Measurements from ENCODE around the gene ITPR2.

ITPR2 gene

DNA sequence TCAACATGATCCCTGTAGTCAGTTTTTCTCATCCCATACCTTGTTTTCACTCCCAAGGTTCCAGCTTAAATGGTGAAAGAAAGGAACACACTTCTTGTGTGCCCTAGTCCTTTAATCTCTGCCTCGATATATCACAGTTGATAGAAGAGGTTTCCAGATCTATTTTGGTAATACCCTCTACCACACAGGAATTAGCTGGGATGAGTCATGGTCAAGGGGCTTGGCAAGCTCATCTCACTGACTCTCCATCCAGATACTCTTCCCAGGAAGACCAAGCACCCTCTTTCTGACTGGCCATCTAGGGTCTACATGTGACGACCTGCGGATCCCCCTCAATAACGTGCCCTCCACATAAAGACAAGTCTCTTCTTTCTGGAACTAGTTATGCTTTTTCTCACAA lies 277.9 kb downstream of the ITPR2 start:
- TF ChIP-seq, protein P1, sequence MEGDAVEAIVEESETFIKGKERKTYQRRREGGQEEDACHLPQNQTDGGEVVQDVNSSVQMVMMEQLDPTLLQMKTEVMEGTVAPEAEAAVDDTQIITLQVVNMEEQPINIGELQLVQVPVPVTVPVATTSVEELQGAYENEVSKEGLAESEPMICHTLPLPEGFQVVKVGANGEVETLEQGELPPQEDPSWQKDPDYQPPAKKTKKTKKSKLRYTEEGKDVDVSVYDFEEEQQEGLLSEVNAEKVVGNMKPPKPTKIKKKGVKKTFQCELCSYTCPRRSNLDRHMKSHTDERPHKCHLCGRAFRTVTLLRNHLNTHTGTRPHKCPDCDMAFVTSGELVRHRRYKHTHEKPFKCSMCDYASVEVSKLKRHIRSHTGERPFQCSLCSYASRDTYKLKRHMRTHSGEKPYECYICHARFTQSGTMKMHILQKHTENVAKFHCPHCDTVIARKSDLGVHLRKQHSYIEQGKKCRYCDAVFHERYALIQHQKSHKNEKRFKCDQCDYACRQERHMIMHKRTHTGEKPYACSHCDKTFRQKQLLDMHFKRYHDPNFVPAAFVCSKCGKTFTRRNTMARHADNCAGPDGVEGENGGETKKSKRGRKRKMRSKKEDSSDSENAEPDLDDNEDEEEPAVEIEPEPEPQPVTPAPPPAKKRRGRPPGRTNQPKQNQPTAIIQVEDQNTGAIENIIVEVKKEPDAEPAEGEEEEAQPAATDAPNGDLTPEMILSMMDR (IDR thresholded peaks at IDR 0.05) = no peak

DNA sequence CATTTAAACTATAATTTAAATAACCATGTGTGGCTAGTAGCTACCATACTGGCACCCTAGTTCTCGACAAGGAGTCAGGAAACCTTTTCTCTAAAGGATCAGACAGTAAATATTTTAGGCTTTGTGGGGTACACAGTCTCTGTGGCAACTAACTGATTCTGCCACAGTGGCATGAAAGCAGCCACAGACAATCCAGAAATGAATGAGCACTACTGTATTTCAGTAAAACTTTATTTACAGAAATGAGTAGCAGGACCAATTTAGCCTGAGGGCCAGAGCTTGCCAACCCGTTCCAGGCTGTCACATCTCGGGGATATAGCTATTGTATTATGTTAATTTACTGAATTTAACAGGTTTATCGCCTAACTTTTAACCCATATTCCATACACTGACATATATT lies 278.7 kb downstream of the ITPR2 start:
- TF ChIP-seq, protein P1 (IDR thresholded peaks at IDR 0.05) = no peak

DNA sequence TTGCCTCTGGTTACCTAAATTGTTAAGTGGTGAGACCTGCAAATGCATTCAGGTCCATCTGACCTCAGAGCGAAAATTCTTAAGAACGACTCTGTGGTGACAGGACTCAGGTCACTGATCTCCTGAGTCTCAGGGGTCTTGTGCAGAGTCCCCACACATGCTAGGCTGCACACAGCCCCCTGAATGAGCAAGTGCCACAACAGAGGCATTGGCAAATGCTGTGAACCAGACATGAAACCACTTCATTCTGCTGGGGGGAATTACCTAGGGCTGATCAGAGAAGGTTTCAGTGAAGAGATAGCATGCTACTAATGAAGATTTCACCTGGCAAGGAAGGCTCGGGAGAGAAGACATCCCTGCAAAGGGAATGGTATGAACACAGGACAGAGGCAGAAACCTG lies 281.6 kb downstream of the ITPR2 start:
- TF ChIP-seq, protein P1 (IDR thresholded peaks at IDR 0.05) = no peak

DNA sequence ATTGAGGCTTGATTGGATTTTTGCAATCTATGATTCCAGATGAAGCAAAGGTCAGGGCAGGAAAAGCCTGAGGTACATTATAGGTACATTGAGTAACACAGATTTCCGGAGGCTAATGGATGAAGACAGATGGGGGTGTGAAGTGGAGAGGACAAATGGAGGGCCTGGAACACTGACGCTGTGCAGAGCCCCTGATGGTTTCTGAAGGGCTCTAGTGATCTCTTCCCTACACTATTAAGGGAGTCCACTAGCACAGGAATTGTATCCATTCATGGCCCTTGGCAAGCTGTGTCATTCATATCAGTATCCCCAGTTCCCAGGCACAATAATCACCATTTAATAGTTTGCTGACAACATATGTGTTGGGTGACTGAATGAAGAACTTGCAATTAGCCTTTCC lies 284.8 kb downstream of the ITPR2 start:
- TF ChIP-seq, protein P1 (IDR thresholded peaks at IDR 0.05) = no peak

DNA sequence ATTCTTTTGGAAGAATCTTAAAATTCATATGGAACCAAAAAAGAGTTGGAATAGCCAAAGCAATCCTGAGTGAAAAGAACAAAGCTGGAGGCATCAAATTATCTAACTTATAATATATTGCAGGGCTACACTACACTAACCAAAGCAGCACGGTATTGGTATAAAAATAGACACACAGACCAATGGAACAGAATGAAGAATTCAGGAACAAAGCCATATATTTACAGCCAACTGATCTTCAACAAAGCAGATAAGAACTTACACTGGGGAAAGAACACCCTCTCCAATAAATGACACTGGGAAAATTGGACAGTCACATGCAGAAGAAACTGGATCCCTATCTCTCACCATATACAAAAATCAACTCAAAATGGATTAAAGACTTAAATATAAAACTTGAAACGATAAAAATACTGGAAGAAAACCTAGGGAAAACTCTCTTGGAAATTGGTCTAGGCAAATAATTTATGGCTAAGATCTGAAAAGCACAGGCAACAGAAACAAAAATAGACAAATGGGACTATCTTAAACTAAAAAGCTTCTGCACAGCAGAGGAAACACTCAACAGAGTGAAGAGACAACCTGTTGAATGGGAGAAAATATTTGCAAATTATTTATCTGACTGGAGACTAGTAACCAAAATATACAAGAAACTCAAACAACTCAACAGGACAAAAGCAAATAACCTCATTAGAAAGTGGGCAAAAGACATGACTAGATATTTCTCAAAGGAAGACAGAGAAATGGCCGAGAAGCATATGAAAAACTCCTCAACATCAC lies 286.3 kb downstream of the ITPR2 start:
- TF ChIP-seq, protein P1 (IDR thresholded peaks at IDR 0.05) = no peak

DNA sequence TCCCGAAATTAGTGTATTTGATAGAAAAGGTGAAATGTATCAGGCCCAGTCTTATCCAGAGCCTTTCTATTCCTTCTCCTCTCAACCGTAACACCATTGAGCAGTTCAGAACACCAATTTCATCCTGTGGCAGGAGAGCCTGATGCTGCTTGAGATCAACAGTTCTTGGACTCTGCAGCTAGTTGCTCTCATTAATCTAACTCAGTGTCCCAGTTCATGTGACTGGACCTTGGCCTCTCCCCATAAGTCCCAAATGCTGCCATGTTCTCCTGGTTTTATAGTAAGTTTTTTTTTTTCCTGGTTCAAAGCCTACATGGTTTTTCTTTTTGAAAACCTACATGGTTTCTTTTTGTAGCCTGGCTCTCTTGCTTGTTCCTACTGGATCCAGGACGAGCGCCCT lies 293.9 kb downstream of the ITPR2 start:
- TF ChIP-seq, protein P1 (IDR thresholded peaks at IDR 0.05) = no peak

DNA sequence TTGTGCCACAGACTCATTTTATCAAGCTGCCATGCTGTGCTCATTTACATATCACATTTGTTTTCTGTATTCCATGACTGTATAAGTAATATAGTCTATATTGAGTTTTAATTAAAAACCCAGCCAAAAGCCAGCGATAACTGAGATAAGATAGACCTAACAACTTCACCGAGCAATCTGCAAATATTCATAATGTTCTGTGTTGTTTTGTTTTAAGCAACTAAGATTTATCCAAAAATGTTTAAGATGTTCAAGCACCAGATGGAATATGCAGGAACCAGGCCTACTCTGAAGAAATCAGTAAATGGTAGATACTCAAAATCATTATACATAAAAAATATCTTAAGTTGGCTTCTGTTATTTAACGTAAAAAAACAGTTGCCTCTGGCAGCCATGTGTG lies 295.3 kb downstream of the ITPR2 start:
- TF ChIP-seq, protein P1 (IDR thresholded peaks at IDR 0.05) = no peak

DNA sequence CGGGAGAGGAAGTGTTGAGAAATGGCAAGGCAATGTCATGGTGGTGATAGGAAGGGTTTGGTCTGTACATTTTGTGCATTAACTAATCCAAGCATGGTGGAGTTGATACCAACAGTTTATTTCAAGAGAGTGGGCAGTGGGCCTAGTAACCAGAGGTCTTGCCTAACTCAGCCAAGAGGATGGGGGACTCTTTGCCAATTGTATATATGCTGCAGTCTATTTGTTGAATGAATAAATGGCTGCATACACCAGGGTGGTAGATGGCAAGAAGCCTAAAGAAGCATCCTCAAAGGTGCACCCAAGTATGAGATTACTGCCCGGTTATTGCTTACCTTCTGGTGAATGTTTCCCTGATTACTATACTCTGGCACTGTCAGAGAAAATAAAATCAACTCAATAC lies 295.9 kb downstream of the ITPR2 start:
- TF ChIP-seq, protein P1 (IDR thresholded peaks at IDR 0.05) = no peak

Data from LNCAP (cell line).